HG02759 (cell line): ENCODE results near the gene VIPR1.

Experiments
- ATAC-seq: cut with Tn5 transposase; IDR thresholded peaks from one replicate; pipeline ENCODE4 v1.9.1; 2021; ENCODE audit warnings: mild to moderate bottlenecking, moderate library complexity; ENCODE audit not compliant: unreplicated experiment

The VIPR1 gene, protein sequence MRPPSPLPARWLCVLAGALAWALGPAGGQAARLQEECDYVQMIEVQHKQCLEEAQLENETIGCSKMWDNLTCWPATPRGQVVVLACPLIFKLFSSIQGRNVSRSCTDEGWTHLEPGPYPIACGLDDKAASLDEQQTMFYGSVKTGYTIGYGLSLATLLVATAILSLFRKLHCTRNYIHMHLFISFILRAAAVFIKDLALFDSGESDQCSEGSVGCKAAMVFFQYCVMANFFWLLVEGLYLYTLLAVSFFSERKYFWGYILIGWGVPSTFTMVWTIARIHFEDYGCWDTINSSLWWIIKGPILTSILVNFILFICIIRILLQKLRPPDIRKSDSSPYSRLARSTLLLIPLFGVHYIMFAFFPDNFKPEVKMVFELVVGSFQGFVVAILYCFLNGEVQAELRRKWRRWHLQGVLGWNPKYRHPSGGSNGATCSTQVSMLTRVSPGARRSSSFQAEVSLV

DNA sequence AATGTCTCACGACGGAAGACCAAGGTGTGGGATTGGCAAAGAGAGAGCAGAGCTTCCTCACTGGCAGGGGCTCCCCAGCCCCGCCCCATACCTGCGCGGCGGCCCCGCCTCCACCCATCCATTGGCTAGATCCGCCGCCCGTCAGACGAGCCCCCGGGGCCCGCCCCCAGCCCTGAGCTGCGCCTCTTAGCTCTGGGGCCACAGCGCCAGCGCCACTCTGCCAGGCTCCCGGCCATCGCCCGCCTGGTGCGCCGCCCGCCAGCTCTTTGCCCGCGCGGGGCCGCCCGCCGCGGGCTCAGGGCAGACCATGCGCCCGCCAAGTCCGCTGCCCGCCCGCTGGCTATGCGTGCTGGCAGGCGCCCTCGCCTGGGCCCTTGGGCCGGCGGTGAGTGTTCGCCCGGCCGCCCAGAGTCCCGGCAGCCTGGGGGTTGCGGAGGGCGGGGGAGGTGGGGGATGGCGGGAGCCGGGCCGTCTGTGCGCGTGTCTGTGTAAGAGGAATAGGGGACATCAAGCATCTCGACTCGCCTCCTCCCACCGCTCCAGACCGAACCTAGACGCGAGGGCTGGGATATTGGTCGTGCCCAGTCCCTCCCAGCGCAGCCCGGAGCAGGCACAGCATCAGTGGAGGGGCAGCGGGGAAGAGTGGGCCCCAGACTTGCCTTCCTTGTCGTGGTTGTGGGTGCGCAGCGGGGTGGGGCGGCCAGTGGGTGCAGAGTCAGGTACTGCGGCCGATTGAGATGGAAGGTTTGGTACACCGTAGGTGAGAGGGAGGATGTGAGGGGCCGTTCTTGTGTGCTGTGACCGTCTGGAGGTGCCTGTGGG, at the start of gene VIPR1:
Gene VIPR1, plus strand, starts transcription at position 215 of the 822 bp plus-strand sequence. Its CDS starts 93 bp downstream, at position 308.
- peak; percentile 97 for ATAC-seq

DNA sequence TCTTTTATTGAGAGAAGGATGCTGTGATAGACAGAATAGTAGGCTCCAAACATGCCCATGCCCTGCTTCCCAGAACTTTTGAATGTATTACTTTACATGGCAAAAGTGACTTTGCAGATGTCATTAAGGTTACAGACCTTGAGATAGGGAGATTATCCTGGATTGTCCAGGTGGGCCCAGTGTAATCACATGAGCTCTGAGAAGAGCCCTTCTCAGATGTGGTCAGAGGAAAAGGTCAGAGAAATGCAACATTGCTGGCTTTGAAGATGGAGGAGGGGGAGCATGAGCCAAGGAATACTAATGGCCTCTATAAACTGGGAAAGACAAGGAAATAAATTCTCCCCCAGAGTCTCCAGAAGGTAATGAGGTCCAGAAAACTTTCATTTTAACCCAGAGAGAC, 46.2 kb upstream of the VIPR1 start:
- no peak for ATAC-seq

DNA sequence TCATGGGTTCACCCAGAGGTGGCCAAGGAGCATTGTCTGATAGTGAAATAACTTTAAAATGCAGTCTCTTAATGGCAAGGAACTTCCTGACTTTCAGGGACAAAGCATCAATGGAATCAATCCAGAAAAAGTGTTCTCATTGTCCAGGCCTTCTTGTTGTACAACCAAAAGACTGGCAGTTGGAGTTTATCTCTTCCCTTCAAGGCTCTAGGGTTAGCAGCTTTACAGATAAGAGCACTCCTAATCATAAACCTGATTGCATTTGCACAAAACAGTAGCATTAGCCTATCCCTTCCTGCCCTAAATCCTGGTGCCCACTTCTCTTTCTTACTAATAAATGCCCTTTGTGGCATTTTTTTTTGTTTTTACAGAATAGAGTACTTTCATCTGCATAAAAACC, 43.3 kb upstream of the VIPR1 start:
- no peak for ATAC-seq

DNA sequence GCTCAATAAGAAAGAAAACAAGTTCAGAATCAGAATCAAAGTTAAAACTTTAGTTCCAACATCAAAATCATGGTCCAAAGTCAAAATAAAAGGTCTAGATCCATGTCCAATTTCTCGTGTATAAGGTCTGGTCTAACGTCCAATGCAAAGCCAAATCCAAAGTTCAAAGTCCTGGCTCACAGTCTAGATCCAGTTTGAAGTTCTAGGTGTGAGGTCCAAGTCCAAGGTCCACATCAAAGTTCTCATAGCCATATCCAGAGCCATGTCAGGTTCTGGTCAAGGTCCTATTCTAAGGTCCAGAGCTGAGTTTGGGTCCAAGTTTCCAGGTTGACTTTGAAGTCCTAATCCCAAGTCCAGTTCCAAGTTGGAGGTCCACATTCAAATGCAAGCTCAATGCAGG, 40.7 kb upstream of the VIPR1 start:
- ATAC-seq, result no peak

DNA sequence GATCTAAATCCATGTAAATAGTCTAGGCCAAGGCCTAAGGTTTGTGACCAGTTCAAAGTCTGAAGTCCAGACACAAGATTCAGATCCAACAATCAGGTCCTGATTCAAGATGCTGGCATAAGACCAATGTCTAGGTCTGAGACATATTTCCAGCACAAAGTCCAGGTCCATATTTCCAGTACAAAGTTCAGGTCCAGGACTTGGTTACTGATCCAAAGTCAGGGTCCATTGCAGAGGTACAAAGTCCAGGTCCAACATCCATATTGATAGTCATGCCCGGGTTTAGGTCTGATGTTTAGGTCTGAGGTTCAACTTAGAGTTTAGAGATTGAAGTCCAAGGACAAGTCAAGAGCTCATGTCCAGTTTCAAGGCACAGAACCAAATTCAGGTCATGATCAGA, 39.4 kb upstream of the VIPR1 start:
- ATAC-seq, result no peak

DNA sequence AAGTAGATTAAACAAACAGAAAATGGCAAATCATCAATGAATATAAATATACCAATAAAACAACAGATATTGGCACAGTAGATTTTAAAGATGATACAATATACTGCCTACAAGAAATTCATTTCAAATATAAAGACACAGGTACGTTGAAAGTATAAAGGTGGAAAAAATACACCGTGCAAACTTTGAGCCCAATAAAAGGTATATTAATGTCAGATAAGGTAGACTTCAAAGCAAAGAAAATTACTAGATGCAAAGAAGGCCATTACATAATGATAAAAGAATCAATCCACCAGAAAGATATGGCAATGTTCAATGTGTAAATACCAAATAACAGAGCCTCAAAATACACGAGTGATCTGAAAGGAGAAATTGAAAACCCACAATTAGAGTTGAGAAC, 34.3 kb upstream of the VIPR1 start:
- ATAC-seq, result no peak

DNA sequence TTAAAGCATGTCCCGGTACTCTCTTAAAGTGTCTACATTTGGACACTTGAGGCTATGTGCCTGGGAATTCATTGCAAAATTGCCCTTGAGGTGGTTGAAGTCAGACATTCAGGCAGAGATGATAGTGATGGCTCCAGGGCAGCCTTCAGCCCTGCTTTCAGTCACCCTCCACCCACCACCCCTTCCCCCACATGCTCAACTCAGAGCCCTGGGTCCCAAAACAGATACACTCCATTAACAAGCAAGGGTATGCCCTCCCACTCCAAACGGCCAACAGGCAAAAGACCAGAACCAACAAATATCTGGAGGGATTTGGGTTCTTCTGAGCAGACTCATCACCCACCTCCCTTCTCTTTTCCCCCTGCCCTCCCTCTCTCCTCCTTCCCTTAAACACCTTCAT, 29.9 kb upstream of the VIPR1 start:
- no peak for ATAC-seq

DNA sequence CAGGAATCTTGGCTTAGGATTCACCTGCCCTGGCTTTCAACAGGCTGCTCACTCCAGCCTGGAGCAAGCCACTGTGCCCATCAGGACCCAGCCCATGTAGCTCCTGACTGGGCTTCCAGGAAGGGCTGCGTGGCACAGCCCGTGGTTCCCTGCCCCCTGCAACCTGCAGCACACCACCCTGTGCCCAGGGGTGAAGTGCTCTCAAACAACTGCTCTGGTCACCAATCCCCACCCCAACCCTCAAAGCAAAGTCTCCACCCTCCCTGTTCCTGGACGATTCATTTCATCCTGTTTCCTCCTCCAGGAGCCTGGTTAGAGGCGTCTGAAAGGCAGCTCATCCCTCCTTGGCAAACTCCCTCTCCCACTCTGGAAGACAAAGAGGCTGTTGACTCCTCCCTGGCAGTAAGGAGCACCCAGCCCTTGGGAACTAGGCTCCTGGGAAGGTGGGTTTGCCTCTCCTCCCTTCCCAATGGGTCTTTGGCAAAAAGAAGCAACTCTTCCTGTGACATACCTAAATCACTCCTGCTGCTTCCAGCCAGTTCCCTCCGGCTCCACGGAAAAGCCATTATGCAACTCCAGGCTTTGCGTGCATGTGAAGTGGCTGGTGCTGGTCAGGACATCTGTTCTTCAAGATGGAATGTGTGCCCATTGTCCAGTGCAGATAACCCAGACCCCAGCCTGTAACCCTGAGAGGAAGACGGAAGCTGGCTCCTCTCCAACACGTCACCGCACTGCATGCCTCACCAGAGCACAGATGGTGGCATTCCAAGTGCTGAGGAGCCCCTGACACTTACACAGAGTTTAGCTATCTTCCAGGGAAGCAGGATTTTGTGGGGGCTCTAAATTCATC, 29.1 kb upstream of the VIPR1 start:
- no peak for ATAC-seq

DNA sequence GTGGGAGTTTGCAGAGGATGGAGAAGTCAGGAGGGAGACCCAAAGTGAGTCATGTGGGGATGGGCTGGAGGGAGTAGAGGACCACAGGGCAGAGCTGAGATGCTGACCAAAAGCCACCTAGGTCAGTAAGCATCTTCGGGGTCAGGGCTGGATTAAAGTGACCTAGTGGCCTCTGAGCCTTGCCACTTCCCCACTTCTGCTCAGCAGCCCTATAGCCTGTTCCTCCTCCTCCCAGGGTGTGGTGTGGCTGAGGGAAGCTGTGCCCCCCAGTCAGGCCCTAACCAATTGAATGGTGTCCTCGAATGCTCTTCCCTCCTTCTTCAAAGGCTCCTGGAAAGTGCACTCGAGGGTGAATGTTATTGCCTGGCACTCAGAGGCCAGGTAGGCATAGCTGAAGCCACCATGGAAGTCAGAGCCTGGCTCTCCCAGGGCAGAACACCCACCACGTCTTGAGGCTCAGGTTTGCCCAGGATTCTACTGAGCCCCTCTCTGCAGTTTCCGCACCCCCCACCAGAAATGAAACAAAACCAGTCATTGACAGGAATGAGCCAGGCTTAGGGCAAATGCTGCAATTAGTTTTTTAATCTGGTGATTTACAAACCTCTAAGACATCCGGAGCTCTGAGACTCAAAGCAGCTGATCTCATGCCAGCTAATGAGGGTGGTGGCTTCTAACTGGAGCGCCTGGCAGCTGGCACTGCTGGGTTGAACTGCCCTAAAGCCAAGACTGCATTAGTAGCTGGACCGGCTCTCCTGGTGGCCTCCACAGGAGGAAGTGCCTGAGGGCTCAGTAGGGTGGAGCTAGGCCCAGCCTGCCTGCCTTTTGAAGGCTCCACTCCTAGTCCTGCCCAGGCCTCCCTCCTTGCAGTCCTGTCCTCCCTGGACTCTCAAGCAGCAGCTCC, 26.0 kb upstream of the VIPR1 start:
- no peak for ATAC-seq

DNA sequence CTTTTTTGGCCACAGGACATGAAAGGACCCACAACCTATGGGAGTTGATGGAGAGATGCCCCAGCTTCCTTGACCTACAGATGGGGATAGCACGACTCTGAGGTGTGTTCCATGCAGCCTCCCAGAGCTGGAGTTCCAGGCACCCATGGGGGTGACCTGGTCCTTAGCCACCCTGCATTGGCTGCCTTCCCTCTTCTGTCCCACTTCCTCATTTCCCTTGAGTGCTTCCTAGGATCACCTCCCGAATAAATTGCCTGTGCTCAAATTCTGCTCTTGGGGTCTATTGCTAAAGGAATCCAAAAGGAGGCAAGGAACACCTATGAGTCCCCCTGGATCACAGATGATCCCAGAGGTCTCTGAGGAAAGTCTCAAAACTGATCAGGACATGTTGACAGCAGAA, 24.7 kb upstream of the VIPR1 start:
- ATAC-seq, result no peak

DNA sequence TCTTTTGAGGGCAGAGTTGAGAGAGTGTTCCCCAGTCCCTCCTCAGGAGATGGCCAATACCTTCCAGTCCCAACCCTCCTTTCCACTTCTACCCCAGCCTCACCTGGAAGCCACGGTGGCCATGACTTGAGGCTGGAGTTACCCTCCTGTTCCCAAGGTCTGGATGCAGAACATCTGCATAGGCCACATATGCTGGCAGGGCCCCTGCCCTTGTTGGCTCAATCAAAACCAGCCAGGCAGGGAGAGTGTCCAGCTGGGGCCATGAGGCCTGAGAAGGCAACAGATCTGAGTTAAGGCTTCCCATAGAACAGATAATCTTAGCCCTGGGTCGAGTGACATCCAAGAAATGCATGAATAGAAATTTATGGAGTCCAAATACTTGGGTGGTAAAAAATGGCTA, 23.6 kb upstream of the VIPR1 start:
- no peak for ATAC-seq

DNA sequence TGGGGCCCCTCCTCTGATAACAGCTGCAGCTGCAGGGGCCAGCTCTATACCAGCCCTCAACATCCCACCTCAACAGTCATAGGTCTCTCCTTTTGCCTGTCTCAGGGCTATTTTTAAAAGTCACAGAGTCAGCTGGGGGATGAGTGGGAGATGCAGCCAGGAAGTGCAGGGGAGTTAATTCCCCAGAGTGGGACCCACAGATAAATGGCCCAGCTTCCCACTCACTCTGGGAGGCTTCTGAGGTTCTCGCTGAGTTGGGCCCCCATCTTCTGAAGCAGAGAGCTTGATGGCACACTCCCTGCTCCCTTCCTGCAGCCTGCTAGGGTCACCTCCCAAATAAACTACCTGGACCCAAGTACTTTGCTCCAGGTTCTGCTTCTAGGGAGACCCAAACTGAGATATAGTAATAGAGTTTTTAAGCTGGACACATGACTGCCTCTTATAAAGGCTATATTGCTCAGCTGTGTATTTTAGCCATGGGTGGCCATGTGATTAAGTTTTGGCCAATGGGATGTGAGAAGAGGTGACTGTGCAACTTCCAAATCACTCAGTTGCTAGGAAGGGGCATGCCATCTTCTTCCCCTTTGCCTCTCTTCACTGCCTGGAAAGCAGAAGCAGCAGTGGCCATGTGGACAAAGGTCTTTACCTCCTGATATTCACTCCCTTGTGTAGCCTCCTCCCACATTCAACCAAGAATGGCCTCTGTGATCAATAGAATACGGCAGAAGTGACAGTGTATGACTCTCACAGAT, 15.5 kb upstream of the VIPR1 start:
- ATAC-seq, result no peak

DNA sequence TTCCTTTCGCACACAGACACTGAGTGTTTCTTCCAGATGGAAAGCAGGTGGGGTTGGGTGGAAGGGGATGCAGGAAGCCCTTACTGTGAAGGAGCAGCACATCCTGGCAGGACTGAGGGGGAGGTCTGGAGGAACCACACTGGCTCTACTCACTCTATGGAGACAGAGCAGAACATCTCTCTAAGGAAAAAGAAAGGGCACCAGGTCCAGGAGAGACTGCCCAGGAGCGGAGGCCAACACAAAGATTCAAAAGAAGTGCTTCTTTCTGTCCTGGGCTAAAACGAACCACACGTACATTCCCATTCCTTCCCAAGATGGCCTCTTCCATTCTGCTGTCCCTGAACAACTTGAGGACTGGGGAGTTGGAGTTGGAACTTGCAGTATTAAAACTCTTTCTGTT, 13.8 kb upstream of the VIPR1 start:
- no peak for ATAC-seq

DNA sequence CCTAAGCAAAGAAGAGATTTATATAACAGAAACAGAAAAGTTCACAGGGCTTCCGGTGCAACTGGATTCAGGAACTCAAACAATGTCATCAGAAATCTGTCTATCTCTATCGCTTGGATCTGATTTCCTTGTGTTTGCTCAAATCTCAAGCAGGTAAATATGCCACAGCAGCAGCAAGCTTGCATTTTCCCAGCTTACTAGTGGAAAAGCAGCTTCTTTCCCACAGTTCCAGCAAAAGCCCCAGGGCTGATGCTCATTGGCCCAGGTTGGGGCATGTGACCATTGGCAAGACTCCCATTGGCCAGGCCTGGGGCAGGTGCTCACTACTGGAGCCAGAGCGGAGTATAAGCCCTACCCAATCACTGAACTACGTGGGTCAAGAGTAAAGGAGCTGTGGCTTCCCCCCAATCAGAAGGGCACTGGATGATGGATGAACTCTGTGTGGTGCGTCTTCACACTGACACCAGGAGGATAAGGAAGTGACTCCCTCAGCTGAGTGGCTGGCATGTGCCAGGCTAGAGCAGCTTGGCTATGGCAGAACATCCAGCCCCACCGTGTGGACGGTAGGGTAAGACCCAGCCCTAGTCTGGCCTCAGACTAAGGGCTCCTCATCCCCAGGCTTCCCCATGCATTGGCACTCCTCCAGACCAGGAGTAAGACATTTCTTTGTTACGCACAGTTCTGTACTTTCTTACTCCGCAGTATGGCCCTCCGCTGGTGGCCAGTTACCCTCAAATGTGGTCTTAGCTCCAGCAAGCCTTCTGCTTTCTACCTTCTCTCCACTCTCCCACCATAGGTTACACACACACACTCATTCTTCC, 13.1 kb upstream of the VIPR1 start:
- no peak for ATAC-seq

DNA sequence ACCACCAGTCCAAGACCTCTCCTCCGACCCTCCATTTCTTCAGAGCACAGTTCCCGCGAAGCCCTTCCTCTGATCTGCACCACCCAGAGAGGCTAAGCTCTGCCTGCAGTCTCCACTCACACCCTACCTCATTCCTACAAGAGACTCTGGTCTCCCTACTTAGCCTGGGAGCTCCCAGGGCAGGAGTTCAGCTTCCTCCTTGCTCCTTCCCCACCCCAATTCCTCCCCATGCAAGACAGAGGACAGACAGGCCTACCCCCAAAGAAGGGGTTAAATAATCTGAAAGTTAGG, 12.6 kb upstream of the VIPR1 start:
- peak; percentile 16 for ATAC-seq

DNA sequence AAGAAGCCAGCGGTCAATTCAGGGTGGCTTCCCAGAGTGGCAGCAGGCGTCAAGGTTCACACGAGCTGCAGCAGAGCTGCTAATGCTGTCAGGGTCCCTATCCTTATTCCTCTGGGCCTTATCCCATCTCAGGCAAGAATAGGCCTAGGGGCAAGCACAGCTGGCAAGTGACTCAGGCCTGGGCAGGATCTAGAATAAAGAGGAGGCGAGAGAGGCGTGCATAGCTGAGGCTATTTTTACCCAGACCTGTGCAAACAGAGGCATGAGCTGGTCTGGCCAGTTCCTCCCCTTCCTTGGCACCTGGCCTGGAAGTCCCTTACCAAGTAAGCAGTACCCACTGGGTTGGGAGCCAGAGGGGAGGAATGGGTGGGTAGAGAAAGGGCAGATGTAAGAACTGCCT, 12.2 kb upstream of the VIPR1 start:
- ATAC-seq, result peak; percentile 98

DNA sequence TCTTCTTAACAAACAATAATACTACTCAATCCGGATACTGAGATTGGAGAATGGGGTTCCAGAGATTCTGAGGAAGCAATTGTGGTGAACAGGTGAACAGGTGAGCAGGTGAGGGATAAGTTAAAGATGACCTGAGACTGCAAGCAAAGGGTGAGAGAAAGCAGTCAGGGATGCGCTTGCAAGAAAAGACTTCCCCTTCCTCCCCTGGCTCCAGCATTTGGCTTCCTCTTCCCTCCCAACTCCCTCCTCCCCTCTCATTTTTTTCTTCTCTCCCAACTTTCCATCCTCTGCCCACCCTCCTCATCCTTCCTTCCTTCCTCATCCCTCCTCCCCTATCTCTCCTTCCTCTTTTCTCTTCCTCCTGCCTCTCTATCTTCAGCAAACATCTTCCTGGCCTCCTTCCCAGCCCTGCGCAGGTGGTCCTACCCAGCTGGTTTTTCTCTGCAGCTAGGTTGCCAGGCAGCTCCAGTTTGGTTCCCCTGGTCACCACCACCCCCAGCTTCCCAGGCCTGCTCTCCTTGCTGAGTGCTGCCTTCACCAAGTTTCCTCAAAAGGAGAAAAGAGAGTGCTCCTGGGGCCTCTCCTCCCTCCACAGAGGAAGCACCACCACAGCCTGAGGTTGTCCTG, 10.4 kb upstream of the VIPR1 start:
- no peak for ATAC-seq

DNA sequence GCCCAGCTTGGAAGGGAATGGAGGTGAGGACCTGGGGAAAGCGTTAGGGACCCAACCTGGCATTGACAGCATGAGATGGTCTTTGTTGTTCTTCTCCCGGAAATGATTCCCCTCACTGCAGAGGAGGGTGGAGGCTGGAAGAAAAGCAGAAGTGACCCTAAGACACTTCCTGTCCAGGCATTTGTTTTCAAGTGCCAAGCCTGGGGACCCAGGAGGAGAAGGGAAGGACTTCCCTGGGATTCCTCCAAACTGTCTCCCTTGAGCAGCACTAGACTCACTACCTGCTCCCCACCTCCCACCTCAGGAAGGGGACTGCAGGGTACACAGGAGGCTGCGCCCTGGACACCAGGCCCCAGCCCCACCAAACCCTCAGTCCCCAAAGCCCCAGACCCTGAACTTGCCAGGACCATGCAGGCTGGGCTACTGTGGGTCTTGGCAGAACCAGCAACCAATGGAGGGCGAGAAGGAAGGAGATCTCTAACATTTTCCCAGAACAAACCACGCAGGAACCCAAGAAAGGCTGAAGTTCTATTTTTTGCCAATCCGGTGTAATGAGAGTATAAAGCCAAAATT, 9.8 kb upstream of the VIPR1 start:
- ATAC-seq, result no peak
